ENCODE results near the gene CD40. TPM values are rescaled to one million over a fixed set of nuclear protein-coding genes. Genes with fewer than 3 reads are reported as not detected.

Gene CD40
- total and polyA plus RNA-seq, 2 of the 8 experiments (the other 6 are each of a cell fraction or from before 2014, with no cell fraction given), result 14.5 to 18.8 TPM

DNA sequence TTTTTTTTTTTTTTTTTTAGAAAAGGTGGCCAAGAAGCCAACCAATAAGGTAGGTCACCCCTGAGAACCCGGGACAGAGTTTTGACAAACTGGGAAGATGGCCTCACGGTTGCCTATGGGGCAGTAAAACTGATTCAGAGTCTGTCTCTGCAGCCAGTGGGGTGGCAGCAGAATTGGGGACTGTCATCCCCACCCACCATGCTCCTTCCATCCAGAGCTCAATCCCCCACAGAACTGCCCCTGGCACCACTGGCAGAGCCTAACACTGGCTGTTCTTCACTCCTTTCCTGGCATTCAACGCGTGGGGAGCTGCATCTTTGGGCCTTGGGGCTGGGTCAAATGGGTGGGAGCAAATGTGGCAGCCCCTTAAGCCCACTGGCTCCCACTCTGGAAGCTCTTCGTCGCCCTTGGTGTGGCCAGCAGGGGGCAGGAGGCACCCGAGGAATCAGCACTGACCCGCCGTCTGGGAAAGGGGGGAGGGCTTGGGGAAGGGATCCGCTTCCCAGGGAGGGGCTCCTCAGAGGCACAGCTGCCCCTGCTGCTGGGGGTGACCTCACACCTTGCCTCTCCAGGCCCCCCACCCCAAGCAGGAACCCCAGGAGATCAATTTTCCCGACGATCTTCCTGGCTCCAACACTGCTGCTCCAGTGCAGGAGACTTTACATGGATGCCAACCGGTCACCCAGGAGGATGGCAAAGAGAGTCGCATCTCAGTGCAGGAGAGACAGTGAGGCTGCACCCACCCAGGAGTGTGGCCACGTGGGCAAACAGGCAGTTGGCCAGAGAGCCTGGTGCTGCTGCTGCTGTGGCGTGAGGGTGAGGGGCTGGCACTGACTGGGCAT is 10.4 kb downstream of the CD40 start:
- Histone ChIP-seq H4K5ac (ENCODE audit: insufficient read length, low read depth, low read length) (no peak overlapping the region), H2BK120ac (replicated peaks; ENCODE audit: low read depth, low read length) (no peak overlapping the region), H3K4ac (replicated peaks; ENCODE audit: insufficient read length, low read depth, low read length) (no peak overlapping the region), H3K4me2 (ENCODE audit: insufficient read depth in 1 of 2, low read depth in 2 of 2, low read length in 2 of 2) (no peak overlapping the region), H2BK12ac (ENCODE audit: low read depth, low read length) (no peak overlapping the region), H2AK5ac (ENCODE audit: low read depth, low read length) (no peak overlapping the region), H3K36me3 (ENCODE audit: control insufficient read depth in 2 of 4, insufficient read depth in 4 of 4, low read length in 3 of 4) (peaks cover 0 to 3% (median 0%) of the 10 kb centered on the region in 4 experiments; a peak in 2 of 8 replicates), H2AFZ (ENCODE audit: low read length) (no peak overlapping the region), H3K56ac (replicated peaks; ENCODE audit: insufficient read length, low read depth, low read length) (no peak overlapping the region), H3K9ac (replicated peaks in 1 of 4; ENCODE audit: extremely low read depth in 1 of 4, low read depth in 3 of 4, low read length in 3 of 4) (no peak overlapping the region), H3K79me2 (ENCODE audit: control insufficient read depth in 1 of 2, insufficient read depth in 2 of 2, low read length in 2 of 2) (no peaks in the 10 kb centered on the region), H3K23ac (ENCODE audit: insufficient read length) (no peak overlapping the region), H3K23me2 (ENCODE audit: low read depth, low read length) (no peaks in the 10 kb centered on the region), H3K4me1 (replicated peaks in 1 of 4; ENCODE audit: control insufficient read depth in 3 of 4, insufficient read depth in 4 of 4, low read length in 3 of 4) (no peaks in the 10 kb centered on the region; a peak in 2 of 7 replicates), H4K91ac (replicated peaks; ENCODE audit: insufficient read length, low read length) (no peak overlapping the region), H3K27me3 (replicated peaks in 1 of 4; ENCODE audit: control insufficient read depth in 3 of 4, extremely low read depth in 1 of 4, insufficient read depth in 3 of 4, low read length in 3 of 4) (peaks cover 0 to 4% (median 2%) of the 10 kb centered on the region in 4 experiments; a peak in 4 of 7 replicates), H2BK15ac (ENCODE audit: low read length) (no peak overlapping the region), H4K8ac (ENCODE audit: extremely low read depth, insufficient read depth, low read length) (no peak overlapping the region; the same call in 1 of the 2 replicates), H3K9me3 (ENCODE audit: insufficient read depth in 2 of 2, low read depth in 1 of 2, low read length in 1 of 2) (no peaks in the 10 kb centered on the region), H3K27ac (ENCODE audit: low read depth, low read length) (no peak overlapping the region), H2BK5ac (ENCODE audit: low read depth, low read length) (no peak overlapping the region), H2BK20ac (ENCODE audit: low read length) (no peak overlapping the region), H3K79me1 (ENCODE audit: low read depth, low read length) (no peaks in the 10 kb centered on the region), H3K4me3 (ENCODE audit: extremely low read depth in 1 of 4, insufficient read depth in 2 of 4, low read depth in 3 of 4, low read length in 4 of 4) (no peak overlapping the region), H4K20me1 (replicated peaks in 1 of 2; ENCODE audit: control insufficient read depth in 1 of 2, insufficient read depth in 2 of 2, low read length in 2 of 2) (peaks cover 2 to 3% of the 10 kb centered on the region in 2 experiments), H3K14ac (ENCODE audit: insufficient read length) (no peak overlapping the region), H3K18ac (ENCODE audit: extremely low read depth, low read length) (no peak overlapping the region; the same call in 1 of the 2 replicates)
- DNase-seq (ENCODE audit: low read depth in 1 of 2, low spot score in 2 of 2) (peak in 1 of 2 experiments; percentile 78), FAIRE-seq (no peak)
- ChIA-PET POLR2A (ENCODE audit: partially characterized antibody) (interaction anchor here (1.4 kb wide), 1 partner anchor 219 kb away, joined by 3 read pairs; no protein-coding TSS in a partner anchor), CTCF (ENCODE audit: partially characterized antibody) (interaction anchor here (0.5 to 8.1 kb wide), 44 partner anchors 8 to 344 kb away, joined by 3 to 171 read pairs (median 4); partner anchors contain the start of genes CD40, CDH22 and SLC12A5)
- TF ChIP-seq, protein P1, sequence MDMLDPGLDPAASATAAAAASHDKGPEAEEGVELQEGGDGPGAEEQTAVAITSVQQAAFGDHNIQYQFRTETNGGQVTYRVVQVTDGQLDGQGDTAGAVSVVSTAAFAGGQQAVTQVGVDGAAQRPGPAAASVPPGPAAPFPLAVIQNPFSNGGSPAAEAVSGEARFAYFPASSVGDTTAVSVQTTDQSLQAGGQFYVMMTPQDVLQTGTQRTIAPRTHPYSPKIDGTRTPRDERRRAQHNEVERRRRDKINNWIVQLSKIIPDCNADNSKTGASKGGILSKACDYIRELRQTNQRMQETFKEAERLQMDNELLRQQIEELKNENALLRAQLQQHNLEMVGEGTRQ (IDR thresholded peaks at IDR 0.05; ENCODE audit: low read length), result no peak
- TF ChIP-seq RAD21 (IDR thresholded peaks at IDR 0.05 in 1 of 2, conservative IDR thresholded peaks at IDR 0.05 in 1 of 2; ENCODE audit: low read depth in 2 of 2, low read length in 2 of 2), result peak; percentile 72 to 80
- TF ChIP-seq CTCF (IDR thresholded peaks at IDR 0.05; ENCODE audit: control extremely low read depth in 1 of 3, insufficient read depth in 1 of 3, low read depth in 1 of 3, low read length in 3 of 3), result peak; percentile 67 to 83 (median 75)
- WGBS, 2 experiments (ENCODE audit: extremely low coverage in 1 of 2, insufficient coverage in 1 of 2, insufficient read length in 1 of 2, insufficient replicate concordance in 2 of 2, low coverage in 1 of 2, low lambda C conversion rate in 2 of 2, missing lambda C conversion rate in 1 of 2), result 59% methylated on average over 15 of the region's 16 CpGs; no CpG with 5 or more reads in 1 of the 2 experiments

Measured in H1 (cell line).